Inferior parietal cortex (tissue), 1 donor: ENCODE results near the gene RNF114.
A peak's percentile ranks its signal among the peaks of the same experiment; 100 is the strongest.
"Not testable (repeated sequence)": the region's sequence is repeated elsewhere in the genome, so short reads cannot be mapped to it uniquely, and the experiment has no call there.

Source experiments
- DNase-seq: peaks from one replicate; pipeline ENCODE4 v3.0.0-alpha.2; 2016; ENCODE audit errors: extremely low spot score

RNF114 gene

GRCh38 chr20:49936153-49937026, at the start of gene RNF114:
Gene RNF114, plus strand, starts transcription at chr20:49936397. Its CDS starts 16 bp downstream, at chr20:49936413.
- peak; percentile 92 for DNase-seq

- DNase-seq: no peak
Measured at GRCh38 chr20:49886571-49887213, 49.5 kb upstream of the RNF114 start.

GRCh38 chr20:49887251-49888211, 48.7 kb upstream of the RNF114 start:
- DNase-seq: no peak

GRCh38 chr20:49888212-49889000, 47.8 kb upstream of the RNF114 start:
- peak; percentile 94 for DNase-seq

GRCh38 chr20:49889001-49889934, 46.9 kb upstream of the RNF114 start:
- DNase-seq: no peak

- no peak for DNase-seq
Measured at GRCh38 chr20:49889935-49890333, 46.3 kb upstream of the RNF114 start.

- no peak for DNase-seq
Measured at GRCh38 chr20:49890471-49891361, 45.5 kb upstream of the RNF114 start.

GRCh38 chr20:49891476-49892110, 44.6 kb upstream of the RNF114 start:
- no peak for DNase-seq

- no peak for DNase-seq
Measured at GRCh38 chr20:49892260-49892659, 43.9 kb upstream of the RNF114 start.

- no peak for DNase-seq
Measured at GRCh38 chr20:49892817-49893216, 43.4 kb upstream of the RNF114 start.

GRCh38 chr20:49893242-49894072, 42.7 kb upstream of the RNF114 start:
- DNase-seq: no peak

GRCh38 chr20:49894073-49894470, 42.1 kb upstream of the RNF114 start:
- DNase-seq: no peak

- not testable (repeated sequence) for DNase-seq
Measured at GRCh38 chr20:49895474-49896093, 40.6 kb upstream of the RNF114 start.

- no peak for DNase-seq
Measured at GRCh38 chr20:49896204-49896603, 40.0 kb upstream of the RNF114 start.

GRCh38 chr20:49899541-49900383, 36.4 kb upstream of the RNF114 start:
- no peak for DNase-seq

- DNase-seq: no peak
Measured at GRCh38 chr20:49901588-49901987, 34.6 kb upstream of the RNF114 start.
